Heart right ventricle (tissue), 16 donors: ENCODE results near the gene MADCAM1. TPM values are rescaled to one million over a fixed set of nuclear protein-coding genes. Genes with fewer than 3 reads are reported as not detected.

ENCODE experiments used
- ATAC-seq, 8 donors: fragments of 200-7000 bp; cut with Tn5 transposase; one replicate each; pipeline ENCODE4 v1.9.1; 2020; ENCODE audit warnings: mild to moderate bottlenecking in 8 of 8, moderate library complexity in 8 of 8, moderate number of reproducible peaks in 1 of 8
- DNase-seq, 2 donors: peaks; one replicate each; pipeline ENCODE4 v3.0.0-alpha.2; 2020
- H3K27ac ChIP-seq, 10 donors: fragments of 200-600 bp; sonication (generic) in 2 of 10; one replicate each; pipeline versions ENCODE4 v1.5.0 to v1.8.0; 2020 to 2022; ENCODE audit warnings: mild to moderate bottlenecking in 3 of 10
- H3K27me3 ChIP-seq, 7 donors: fragments of 200-600 bp; one replicate each; pipeline ENCODE4 v1.8.0; 2021 to 2022; ENCODE audit warnings: mild to moderate bottlenecking in 2 of 7
- H3K36me3 ChIP-seq, 9 donors: fragments of 200-600 bp; sonication (generic) in 1 of 9; one replicate each; pipeline versions ENCODE4 v1.5.0 to v1.8.0; 2020 to 2022; ENCODE audit warnings: mild to moderate bottlenecking in 2 of 9
- H3K4me1 ChIP-seq, 9 donors: fragments of 200-600 bp; sonication (generic) in 1 of 9; one replicate each; pipeline versions ENCODE4 v1.5.0 to v1.8.0; 2020 to 2022; ENCODE audit warnings: mild to moderate bottlenecking in 4 of 9
- H3K4me3 ChIP-seq, 10 donors: fragments of 200-600 bp; sonication (generic) in 2 of 10; one replicate each; pipeline versions ENCODE4 v1.5.0 to v1.8.0; 2020 to 2022; ENCODE audit warnings: mild to moderate bottlenecking in 7 of 10, moderate library complexity in 2 of 10
- H3K9me3 ChIP-seq, 11 donors: fragments of 200-600 bp in 10 of 11; sonication (generic) in 2 of 11; one replicate each; pipeline versions ENCODE4 v1.5.0 to v1.8.0; 2013 to 2022; ENCODE audit warnings: mild to moderate bottlenecking in 2 of 11, control low read depth in 1 of 11, moderate library complexity in 1 of 11
- CTCF ChIP-seq, 9 donors: fragments of 200-600 bp; sonication (generic) in 2 of 9; IDR thresholded peaks; one replicate each; pipeline versions ENCODE4 v1.5.0 to v1.8.0; 2021 to 2022; ENCODE audit warnings: antibody characterized with exemption in 9 of 9, mild to moderate bottlenecking in 5 of 9, moderate library complexity in 1 of 9
- WGBS, 2 donors: extraction: QIAGEN DNeasy Blood & Tissue Kit; methylation state at CpG; one replicate each; pipeline ENCODE4 v1.1.7; 2013; ENCODE audit warnings: inconsistent platforms in 1 of 2; 5-methylcytosine and 5-hydroxymethylcytosine counted together
- intact Hi-C, 10 donors: fragments of 100-400 bp; cut with DNase I; formaldehyde crosslinking; loops; one replicate each; pipeline versions ENCODE4 v1.11.1 to v1.14.2; 2022
- polyA plus RNA-seq, 2 donors: library from polyadenylated mRNA; stranded (reverse); fragments of 200-250 nt; gene quantifications; one replicate each; pipeline ENCODE4 v1.2.3, GENCODE V29; 2013
- total RNA-seq, 10 donors: library from RNA; stranded (reverse); fragmentation: NEBNext Ultra II Directional in 3 of 10; extraction: Animal tissue kit (Norgen Biotek cat#: 25700) in 3 of 10; gene quantifications; one replicate each; pipeline versions ENCODE4 v1.2.1 to v1.2.4, GENCODE V29; 2021 to 2023
- donor health status: Arrhythmogenic right ventricular cardiomyopathy.
- donor health status: ischemic (EF 13 %, LVEDD 7.1; RV severe dilation, severe dysfunction).
- donor health status: healthy with polysubstance abuse.
- donor health status: DM: no; HTN: yes; CAD: no.
- donor health status: DM: no; HTN: no; CAD: no.
- donor health status: ischemic (EF 25% LVEDD 6.9; RV normal size, moderate dysfunction).
- donor health status: ischemic (EF 25% LVEDD 5.7; RV mildly dilated, moderate dysfunction).
- donor health status: healthy.
- donor health status: DM: yes; HTN: yes; CAD: no.
- donor health status: Ischemic cardiomyopathy.
- donor health status: ischemic (EF 35%, LVEDD 5.7; RV mildly dilated, moderate dysfunction).
- donor health status: nonischemic (EF 11% LVEDD 7.7; RV severe dilation, severe dysfunction).
- donor health status: DM: yes; HTN: yes; CAD: no.
- donor health status: PGD.
- donor health status: ischemic (EF 29% LVEDD 5.4; RV normal size, mild dysfunction).
- donor health status: nonischemic (EF 23%, LVEDD 6.1; RV moderate dilation, normal function).

MADCAM1 gene
- total and polyA plus RNA-seq, 12 donors: 0.09 to 0.80 (median 0.17) TPM; not detected in 1

- Histone ChIP-seq H3K9me3 (no peaks in the 10 kb centered on the region), H3K27ac (no peak overlapping the region), H3K4me1 (peaks cover 0 to 14% (median 11%) of the 10 kb centered on the region in 9 donors), H3K4me3 (no peak overlapping the region), H3K27me3 (peaks cover 0 to 17% (median 0%) of the 10 kb centered on the region in 7 donors), H3K36me3 (peaks cover 0 to 11% (median 0%) of the 10 kb centered on the region in 9 donors)
- 91% methylated on average over 18 of the region's 18 CpGs for WGBS, 2 donors
- ATAC-seq: no peak
- intact Hi-C loops: no loop called here
- DNase-seq: no peak
- no peak for TF ChIP-seq CTCF (IDR thresholded peaks at IDR 0.05)
Measured at GRCh38 chr19:456547-457110, 39.7 kb upstream of the MADCAM1 start.

DNA sequence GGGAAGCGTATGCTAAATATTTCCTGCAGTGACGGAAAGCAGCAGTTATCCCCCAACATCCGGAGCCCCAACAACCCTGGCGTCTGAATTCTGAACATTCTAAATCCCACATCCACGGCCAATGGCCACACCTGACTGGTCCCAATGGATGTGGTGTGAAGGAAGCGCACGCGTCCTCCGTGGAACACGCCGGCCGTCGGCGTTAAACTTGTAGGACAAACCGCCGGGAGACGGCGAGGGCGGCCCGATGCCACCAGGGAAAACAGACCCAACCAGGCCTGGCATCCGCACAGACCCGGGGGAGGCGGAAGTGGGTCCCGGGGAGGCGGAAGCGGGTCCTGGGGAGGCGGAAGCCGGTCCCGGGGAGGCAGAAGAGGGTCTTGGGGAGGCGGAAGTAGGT is 38.6 kb upstream of the MADCAM1 start:
- ATAC-seq: no peak

DNA sequence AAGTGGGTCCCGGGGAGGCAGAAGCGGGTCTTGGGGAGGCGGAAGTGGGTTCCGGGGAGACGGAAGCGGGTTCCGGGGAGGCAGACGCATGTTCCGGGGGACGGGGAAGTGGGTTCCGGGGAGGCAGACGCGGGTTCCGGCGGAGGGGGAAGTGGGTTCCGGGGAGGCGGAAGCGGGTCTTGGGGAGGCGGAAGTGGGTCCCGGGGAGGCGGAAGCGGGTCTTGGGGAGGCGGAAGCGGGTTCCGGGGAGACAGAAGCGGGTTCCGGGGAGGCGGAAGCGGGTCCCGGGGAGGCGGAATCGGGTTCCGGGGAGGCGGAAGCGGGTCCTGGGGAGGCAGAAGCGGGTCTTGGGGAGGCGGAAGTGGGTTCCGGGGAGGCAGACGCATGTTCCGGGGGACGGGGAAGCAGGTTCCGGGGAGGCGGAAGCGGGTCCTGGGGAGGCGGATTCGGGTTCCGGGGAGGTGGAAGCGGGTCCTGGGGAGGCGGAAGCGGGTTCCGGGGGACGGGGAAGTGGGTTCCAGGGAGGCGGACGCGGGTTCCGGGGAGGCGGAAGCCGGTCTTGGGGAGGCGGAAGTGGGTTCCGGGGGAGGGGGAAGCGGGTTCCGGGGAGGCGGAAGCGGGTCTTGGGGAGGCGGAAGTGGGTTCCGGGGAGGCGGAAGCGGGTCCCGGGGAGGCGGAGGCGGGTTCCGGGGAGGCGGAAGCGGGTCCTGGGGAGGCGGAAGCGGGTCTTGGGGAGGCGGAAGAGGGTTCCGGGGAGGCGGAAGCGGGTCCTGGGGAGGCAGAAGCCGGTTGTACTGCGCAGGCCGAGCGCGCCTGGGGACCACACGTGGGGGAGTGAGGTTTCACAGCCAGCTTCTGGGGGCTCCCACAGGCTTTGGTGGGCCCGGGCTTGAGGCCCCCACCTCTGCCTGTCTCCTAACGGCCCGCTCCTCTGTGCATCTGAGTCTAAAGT is 37.9 kb upstream of the MADCAM1 start:
- DNase-seq (no peak), ATAC-seq (no peak)
- Histone ChIP-seq H3K27me3 (peaks cover 0 to 30% (median 0%) of the 10 kb centered on the region in 7 donors), H3K27ac (no peak overlapping the region), H3K4me3 (no peak overlapping the region), H3K9me3 (no peaks in the 10 kb centered on the region), H3K36me3 (peaks cover 0 to 8% (median 0%) of the 10 kb centered on the region in 9 donors), H3K4me1 (peaks cover 0 to 19% (median 17%) of the 10 kb centered on the region in 9 donors)
- TF ChIP-seq CTCF (IDR thresholded peaks at IDR 0.05): no peak
- 98% methylated on average over 86 to 89 of the region's 89 CpGs for WGBS, 2 donors
- intact Hi-C loops: no loop called here

More for the DNA sequence above, 38.6 kb upstream of the MADCAM1 start:
- Histone ChIP-seq H3K27ac (no peak overlapping the region), H3K36me3 (peaks cover 0 to 8% (median 0%) of the 10 kb centered on the region in 9 donors), H3K4me3 (no peak overlapping the region), H3K9me3 (no peaks in the 10 kb centered on the region), H3K27me3 (peaks cover 0 to 27% (median 0%) of the 10 kb centered on the region in 7 donors), H3K4me1 (peaks cover 0 to 19% (median 17%) of the 10 kb centered on the region in 9 donors)
- no peak for TF ChIP-seq CTCF (IDR thresholded peaks at IDR 0.05)
- no peak for DNase-seq
- intact Hi-C loops: no loop called here
- WGBS, 2 donors: 94 to 95% methylated on average over 30 of the region's 30 CpGs

DNA sequence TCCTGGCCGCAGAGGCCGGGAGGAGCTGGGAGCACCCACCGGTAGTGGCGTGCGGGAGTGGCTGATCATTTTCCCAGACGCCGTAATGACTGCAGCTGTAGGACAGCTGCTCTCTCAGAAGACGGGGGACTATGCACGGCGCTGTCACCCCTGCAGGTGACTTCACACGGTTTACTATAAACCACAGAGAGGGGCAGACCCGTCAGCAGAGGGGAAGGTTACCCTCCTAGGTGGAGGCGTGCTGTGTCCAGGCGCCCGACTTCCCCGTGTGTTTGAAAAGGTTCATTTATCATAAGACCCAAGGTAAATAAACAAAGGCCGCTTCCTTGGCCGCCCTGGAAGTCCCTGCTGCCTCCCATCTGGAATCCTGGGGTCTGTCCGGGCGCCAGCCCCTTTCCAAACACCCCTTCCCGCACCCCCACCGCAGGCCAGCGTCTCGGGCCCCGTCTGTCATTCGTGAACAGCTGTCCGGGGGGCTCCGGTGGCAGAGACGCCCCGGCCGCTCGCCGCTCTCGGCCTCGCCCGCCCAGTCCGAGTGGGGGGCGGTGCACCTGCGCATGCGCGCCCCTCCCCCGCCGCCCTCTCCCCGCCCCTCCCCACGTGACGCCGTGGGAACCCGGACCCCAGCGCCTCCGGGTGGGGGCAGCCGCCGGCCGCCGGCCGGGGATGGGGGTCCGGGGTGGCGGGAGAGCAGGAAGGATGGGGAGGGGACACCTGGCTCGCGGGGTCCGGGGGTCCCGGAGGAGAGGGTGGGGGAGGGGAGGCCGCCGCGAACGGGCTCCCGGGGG is 36.4 kb upstream of the MADCAM1 start:
- ATAC-seq: peak; percentile 77 to 88 (median 84)
- H3K36me3 ChIP-seq: peaks cover 0 to 8% (median 0%) of the 10 kb centered on the region in 9 donors
- H3K9me3 ChIP-seq: no peaks in the 10 kb centered on the region
- 2% methylated on average over 40 to 66 of the region's 66 CpGs for WGBS, 2 donors
- peak overlapping the region; percentile 71 to 94 (median 88) for H3K27ac ChIP-seq
- peaks cover 0 to 30% (median 0%) of the 10 kb centered on the region in 7 donors for H3K27me3 ChIP-seq
- peak overlapping the region; percentile 65 to 96 (median 84) for H3K4me3 ChIP-seq
- DNase-seq: peak; percentile 70 to 82
- peak in 1 of 9 donors; percentile 12 for TF ChIP-seq CTCF (IDR thresholded peaks at IDR 0.05)
- peaks cover 0 to 19% (median 17%) of the 10 kb centered on the region in 9 donors for H3K4me1 ChIP-seq
- intact Hi-C loops: no loop called here
